RWPE1 (cell line): ENCODE data around the gene SMYD3.

ENCODE experiments used
- CTCF ChIA-PET: fragments of 350-600 bp; sonication (Branson Sonifier 250); formaldehyde crosslinking; extraction: SDS; loops from one replicate; lab custom pipeline; 2021; lab: Yijun Ruan, JAX
- POLR2A ChIA-PET: fragments of 400-600 bp; formaldehyde crosslinking; extraction: SDS; loops from one replicate; lab custom pipeline; 2020; ENCODE audit warnings: antibody characterized with exemption; ENCODE audit not compliant: low non-redundant PET; lab: Yijun Ruan, JAX
- DNase-seq: peaks from one replicate; pipeline ENCODE4 v3.0.0; 2012; ENCODE audit warnings: low spot score
- H3K27ac ChIP-seq: fragments of 450-650 bp; 2 replicates; pipeline ENCODE4 v1.5.1; 2017
- CTCF ChIP-seq: fragments of 450-650 bp; conservative IDR thresholded peaks from 2 replicates; pipeline ENCODE4 v1.5.1; 2017; ENCODE audit warnings: low read depth, mild to moderate bottlenecking

The SMYD3 gene

GRCh38 chr1:246518456-246519205, 11.6 kb upstream of the SMYD3 start:
- POLR2A ChIA-PET = no interaction called here
- no peak for TF ChIP-seq CTCF
- no peak overlapping the region for H3K27ac ChIP-seq
- no peak for DNase-seq
- CTCF ChIA-PET = no interaction called here

GRCh38 chr1:246517391-246517790, 10.3 kb upstream of the SMYD3 start:
- ChIA-PET CTCF (interaction anchor here (0.6 to 0.7 kb wide), 2 partner anchors 12 to 64 kb away, joined by 3 read pairs; no protein-coding TSS in a partner anchor), POLR2A (no interaction called here)
- DNase-seq = no peak
- TF ChIP-seq CTCF = no peak
- no peak overlapping the region for H3K27ac ChIP-seq

GRCh38 chr1:246516126-246516525, 9.0 kb upstream of the SMYD3 start:
- ChIA-PET POLR2A (no interaction called here), CTCF (interaction anchor here (0.6 kb wide), 1 partner anchor 92 kb away, joined by 3 read pairs; no protein-coding TSS in a partner anchor)
- no peak overlapping the region for H3K27ac ChIP-seq
- DNase-seq = no peak
- no peak for TF ChIP-seq CTCF

GRCh38 chr1:246515390-246516005, 8.4 kb upstream of the SMYD3 start:
- no peak for TF ChIP-seq CTCF
- CTCF ChIA-PET = interaction anchor here (0.6 kb wide), 1 partner anchor 91 kb away, joined by 3 read pairs; no protein-coding TSS in a partner anchor
- POLR2A ChIA-PET = no interaction called here
- DNase-seq = no peak
- no peak overlapping the region for H3K27ac ChIP-seq

- no peak for TF ChIP-seq CTCF
- ChIA-PET CTCF (no interaction called here), POLR2A (no interaction called here)
- no peak for DNase-seq
- no peak overlapping the region for H3K27ac ChIP-seq
Measured at GRCh38 chr1:246513619-246514343, 6.7 kb upstream of the SMYD3 start.

- H3K27ac ChIP-seq = no peak overlapping the region
- ChIA-PET POLR2A (no interaction called here), CTCF (no interaction called here)
- no peak for DNase-seq
- TF ChIP-seq CTCF = no peak
Measured at GRCh38 chr1:246513041-246513440, 6.0 kb upstream of the SMYD3 start.
